Coronary artery (tissue), 2 donors: ENCODE measurements around the gene SMAD4.

Source experiments
- DNase-seq: peaks from one replicate; pipeline ENCODE4 v3.0.0-alpha.2; 2017; ENCODE audit warnings: low spot score
- H3K27ac ChIP-seq, 2 donors: fragments of 200-600 bp; sonication (generic); one replicate each; pipeline ENCODE4 v1.5.1; 2016 to 2019
- H3K4me3 ChIP-seq: fragments of 200-600 bp; sonication (generic); 2 replicates; pipeline ENCODE4 v1.5.1; 2016; ENCODE audit warnings: mild to moderate bottlenecking, moderate library complexity
- CTCF ChIP-seq: fragments of 200-600 bp; sonication (generic); IDR thresholded peaks from one replicate; pipeline ENCODE4 v1.5.1; 2019; ENCODE audit warnings: antibody characterized with exemption

The SMAD4 gene

GRCh38 chr18:51037230-51037629 lies 7.2 kb downstream of the SMAD4 start:
- TF ChIP-seq CTCF: no peak
- Histone ChIP-seq H3K27ac (no peak overlapping the region), H3K4me3 (no peak overlapping the region)

DNA sequence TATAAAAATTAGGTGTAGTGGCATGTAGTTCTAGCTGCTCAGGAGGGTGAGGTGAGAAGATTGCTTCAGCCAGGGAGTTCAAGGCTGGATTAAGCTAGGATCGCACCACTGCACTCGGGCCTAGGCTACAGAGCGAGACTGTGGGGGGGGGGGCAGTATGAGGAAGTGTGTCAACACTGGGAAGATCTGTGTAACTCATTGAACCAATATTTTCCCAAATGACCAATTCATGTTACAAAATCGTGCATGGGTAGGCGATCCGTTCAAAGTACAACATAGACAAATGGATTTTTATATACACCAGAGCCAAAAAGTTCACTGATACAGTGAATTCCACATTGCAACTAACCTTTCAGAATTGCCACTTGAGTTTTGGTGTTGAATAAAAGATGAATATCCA lies 8.1 kb downstream of the SMAD4 start:
- TF ChIP-seq CTCF: no peak
- H3K27ac ChIP-seq: no peak overlapping the region
- no peak for DNase-seq
- peak overlapping the region; percentile 8 for H3K4me3 ChIP-seq

More at GRCh38 chr18:51037230-51037629, 7.2 kb downstream of the SMAD4 start:
- DNase-seq: no peak

DNA sequence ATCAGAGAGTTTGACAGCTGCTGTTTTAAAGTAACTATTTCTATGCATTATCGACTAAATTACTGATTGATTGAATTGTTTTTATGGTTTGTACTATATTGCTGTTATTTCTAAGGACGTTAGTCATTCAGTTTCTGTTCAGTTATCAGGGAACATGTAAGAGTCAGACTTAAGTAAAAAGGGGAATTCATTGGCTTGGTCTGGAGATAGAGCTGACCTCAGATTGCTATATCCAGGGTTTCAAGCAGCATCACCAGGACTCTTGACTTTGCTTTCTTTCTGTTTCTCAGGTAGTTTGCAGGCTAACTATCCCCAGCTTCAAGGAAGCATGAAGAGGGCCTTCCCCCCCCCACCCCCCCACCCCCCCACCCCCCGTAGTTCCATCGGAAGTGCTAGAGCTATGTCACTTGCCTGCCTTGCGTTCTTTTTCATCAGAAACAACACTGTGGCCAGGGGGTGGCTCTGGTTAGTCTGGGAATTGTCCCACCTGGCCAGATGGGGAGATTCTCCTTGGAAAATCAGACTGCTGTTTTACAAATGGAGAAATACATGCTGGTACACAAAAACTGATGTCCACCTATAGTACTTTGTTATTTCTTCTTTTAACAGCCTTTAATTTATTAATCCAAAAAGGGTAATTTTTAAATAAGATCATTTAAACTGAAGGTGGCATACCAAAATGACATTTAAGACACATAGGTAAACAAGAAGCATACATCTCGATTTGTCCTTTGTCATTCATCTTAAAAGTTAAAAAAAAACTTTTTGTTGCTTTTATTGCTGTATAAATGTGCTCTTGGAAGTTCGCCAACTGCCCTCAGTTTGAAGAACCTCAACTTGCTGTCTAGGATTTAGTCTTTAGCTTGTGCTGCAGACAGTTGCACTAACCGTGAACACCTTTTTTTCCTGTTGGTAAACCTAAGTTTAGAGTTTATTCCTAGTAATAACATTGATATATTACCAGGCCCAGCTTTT lies 9.4 kb downstream of the SMAD4 start:
- Histone ChIP-seq H3K27ac (no peak overlapping the region), H3K4me3 (peak overlapping the region; percentile 10)
- no peak for TF ChIP-seq CTCF
- DNase-seq: no peak

GRCh38 chr18:51041677-51042352 lies 11.8 kb downstream of the SMAD4 start:
- Histone ChIP-seq H3K4me3 (no peak overlapping the region), H3K27ac (no peak overlapping the region)
- no peak for TF ChIP-seq CTCF
- DNase-seq: no peak

GRCh38 chr18:51044928-51045585 lies 15.0 kb downstream of the SMAD4 start:
- peak overlapping the region; percentile 26 for H3K4me3 ChIP-seq
- no peak for DNase-seq
- no peak overlapping the region for H3K27ac ChIP-seq
- no peak for TF ChIP-seq CTCF

- Histone ChIP-seq H3K4me3 (no peak overlapping the region), H3K27ac (no peak overlapping the region)
- DNase-seq: no peak
- no peak for TF ChIP-seq CTCF
Observed at GRCh38 chr18:51048190-51048589, 18.2 kb downstream of the SMAD4 start.
